Stimulated activated CD4-positive, alpha-beta T cell treated with anti-CD3 and anti-CD28 coated beads, TNF-alpha, amount 100 ng/mL, for 24 hours (primary cell): ENCODE measurements around the gene SP3.

Source experiments
- DNase-seq, 3 experiments: peaks; one replicate each; pipeline ENCODE4 v3.0.0-alpha.2; 2020; ENCODE audit warnings: low read depth in 3 of 3

The SP3 gene

DNA sequence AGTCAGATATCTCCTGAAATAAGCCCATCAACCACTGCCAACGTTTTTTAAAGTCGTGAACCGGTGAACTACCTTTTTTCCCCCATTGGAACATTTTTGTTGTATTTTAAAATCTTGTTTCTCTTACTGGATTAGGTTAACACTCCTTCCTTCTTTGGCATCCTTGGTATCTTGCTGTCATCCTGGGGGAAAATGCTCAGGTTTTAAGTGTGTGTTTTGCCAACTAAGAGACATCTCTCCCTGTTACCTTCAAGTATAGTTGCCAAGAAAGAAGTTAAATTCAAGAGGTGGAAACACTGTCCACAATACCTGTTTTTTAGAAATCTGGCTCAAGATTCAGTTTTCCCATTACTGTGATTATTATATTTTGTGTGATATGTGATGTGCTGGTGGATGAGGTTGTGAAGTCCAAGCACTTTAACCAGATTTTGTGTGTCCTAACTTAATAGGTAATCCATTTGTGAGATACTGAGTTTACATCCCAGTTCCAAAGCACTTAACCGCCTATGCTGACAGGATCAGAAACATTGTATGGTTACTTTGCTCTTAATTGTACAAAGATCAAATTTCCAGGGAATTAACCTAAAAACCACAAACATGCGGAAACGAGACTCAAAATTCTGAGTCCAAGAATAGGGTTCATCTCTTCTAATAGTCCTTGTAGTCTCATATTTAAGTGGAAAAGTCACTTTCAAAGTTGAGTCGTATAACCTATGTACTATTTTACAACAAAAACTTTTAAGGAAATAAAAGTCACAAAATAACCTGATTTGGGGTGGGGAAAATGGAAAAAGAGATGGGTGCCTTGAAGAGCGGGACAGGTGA is 1.3 kb upstream of the SP3 start:
- DNase-seq: no peak

DNA sequence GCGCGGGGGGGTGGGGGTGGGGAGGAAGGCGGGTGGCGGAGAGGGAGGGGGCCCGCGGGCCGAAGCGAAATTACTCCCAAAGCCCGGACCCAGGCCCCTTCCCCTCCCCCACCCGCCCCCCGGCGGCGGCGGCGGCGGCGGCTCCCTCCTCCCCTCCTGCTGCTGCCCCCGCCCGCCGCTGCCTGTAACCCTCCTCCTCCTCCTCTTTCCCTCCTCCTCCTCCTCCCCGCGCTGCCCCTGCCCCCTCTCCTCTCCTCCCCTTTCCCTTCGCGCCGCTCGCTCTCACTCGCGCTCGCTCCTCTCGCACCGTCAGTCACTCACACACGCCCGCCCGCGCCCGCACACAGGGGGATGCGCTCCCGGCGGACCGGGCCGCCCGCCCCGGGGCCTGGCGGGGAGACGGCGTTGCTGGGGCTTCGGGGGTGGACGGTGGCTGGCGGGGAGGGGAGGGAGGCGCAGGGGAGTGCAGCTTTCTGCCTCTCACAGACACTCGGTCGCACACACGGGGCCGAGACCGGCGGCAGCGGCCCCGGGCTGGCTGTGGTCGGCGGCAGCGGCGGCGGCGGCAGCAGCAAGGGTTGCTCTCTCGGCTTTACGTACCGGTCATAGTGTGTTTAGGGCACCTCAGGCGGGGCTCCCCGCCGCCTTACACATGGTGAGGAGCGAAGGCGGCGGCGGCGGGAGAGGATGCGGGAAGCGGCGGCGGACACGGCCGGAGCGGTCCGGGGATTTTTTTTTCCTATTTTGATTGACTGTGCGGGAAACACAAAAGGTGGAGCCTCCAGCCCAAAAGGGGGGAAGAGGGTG is 405 bp downstream of the SP3 start:
- peak; percentile 58 to 84 (median 76) for DNase-seq

DNA sequence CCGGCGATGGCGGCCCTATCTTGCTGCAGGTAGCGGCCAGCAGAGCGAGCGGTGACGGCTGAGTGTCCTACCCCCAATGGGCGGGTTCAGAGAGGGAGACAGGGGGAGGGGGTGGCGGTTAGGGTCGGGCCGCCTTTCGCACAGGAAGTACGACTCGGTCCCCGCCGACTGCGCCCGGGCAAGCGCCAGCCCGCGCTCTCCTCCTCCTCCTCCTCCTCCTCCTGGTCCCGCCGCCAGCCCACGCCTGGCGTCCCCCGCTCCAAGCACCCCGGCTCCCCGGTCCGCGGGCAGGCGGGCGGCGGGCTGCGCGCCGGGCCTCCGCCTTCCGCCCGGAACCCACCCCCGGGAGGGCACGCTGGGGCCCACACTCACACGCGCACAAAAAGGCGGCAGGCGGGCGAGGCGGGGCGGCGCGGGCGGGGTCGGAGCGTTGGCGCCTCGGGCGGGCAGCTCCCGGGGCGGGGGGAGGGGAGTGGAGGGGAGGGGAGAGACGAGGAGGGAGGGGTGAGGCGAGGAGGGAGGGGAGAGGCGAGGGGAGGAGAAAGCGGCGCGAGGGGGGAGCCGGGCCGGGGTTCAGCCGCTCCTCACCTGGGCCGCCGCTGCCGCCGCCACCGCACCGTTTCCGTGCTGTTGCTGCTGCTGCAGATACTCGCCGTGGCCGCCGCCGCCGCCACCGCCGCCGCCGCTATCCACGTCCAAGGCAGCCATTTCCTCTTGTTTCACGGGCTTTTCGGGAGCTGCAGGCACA is 1.2 kb downstream of the SP3 start:
- peak; percentile 78 to 91 (median 88) for DNase-seq

DNA sequence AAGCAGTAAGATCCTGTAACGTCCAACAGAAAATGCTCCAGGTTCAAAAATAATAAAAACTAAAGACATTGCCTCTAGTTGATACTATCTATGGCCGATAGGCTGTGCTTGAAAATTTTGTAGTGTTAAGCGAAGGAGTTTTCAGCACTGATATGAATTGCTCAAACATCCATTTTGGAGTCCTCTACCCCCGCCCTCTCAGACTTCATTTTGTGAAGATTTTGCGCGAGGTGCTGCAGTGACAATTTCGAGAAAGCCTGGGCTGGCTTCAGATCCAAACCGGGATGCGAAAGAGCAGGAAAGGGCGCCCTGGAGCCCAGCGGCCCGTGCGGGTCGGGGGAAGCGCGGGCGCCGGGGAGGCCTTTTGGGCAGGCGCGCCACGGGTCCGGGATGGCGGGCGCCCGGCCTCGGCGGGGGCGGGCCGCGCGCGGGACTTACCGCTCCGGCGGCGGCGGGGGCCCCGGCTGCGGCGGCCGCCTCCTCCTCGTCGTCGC is 1.8 kb downstream of the SP3 start:
- DNase-seq: peak in 2 of 3 experiments; percentile 33 to 43

DNA sequence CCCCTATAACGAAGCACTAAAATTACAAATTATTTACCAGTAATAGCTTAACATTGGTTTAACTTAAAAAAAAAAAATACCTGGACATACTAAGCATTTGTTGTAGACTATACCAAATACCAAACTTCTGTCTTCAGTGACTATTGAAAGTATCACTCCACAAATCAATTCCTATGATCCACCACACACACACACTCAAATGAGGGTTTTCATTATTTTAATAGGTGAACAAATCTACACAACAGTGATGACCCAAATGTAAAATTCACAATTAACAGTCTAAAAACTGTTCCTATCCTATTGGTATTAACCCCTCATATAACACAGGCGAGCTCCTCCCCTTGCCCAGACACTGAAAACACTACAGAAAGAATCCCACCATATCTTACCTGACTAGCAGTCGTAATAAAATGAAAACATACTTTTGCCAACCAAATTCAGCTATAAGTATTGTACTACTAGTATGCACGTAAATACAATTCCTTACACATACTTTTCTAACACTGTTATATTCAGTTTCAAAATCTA is 2.5 kb downstream of the SP3 start:
- DNase-seq: no peak

DNA sequence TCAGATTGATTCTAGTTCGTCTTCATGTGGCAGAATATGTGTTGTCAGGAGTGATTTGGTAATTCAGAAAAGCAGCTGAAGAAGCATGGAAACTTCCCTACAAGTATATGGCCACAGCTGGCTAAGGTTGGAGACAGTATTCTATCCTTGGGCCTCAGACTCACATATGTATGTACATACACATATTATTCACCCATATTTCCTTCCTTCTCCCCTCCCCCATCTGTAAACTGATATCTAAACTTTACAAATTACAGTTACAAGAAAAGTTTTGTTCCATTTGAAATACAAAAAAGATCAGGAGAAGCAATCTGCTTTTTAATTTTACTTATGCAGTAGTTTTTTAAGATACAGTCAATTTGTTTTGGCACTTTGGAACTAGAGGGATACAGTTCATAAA is 3.1 kb downstream of the SP3 start:
- no peak for DNase-seq

DNA sequence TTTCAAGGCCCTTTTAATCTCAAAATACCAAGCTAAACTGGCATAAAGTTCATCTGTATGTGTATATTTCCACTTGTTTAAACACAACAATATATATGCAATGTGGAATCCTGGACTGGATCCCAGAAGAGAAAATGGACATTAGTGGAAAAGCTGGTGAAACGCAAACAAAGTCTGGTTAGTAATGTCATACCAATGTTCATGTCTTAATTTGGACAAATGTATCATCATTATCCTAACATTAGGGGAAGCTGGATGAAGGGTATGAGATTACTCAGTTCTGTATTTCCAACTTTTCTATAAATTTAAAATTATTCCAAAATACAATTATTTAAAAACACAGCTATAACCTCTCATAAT is 3.8 kb downstream of the SP3 start:
- DNase-seq: no peak

DNA sequence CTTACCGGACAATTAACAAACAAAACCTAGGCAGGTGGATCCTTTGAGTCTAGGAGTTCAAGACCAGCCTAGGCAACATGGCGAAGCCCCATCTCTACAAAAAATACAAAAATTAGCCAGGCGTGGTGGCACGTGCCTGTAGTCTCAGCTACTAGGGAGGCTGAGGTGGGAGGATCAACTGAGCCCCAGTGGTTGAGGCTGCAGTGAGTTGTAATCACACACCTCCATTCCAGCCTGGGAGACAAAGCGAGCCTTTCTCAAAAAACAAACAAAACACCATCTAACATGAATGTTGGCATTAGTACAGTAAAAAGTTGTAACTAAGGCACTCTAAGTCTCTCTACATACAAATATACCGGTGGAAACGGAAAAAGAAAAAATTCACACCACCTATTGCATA is 5.3 kb downstream of the SP3 start:
- DNase-seq: no peak

DNA sequence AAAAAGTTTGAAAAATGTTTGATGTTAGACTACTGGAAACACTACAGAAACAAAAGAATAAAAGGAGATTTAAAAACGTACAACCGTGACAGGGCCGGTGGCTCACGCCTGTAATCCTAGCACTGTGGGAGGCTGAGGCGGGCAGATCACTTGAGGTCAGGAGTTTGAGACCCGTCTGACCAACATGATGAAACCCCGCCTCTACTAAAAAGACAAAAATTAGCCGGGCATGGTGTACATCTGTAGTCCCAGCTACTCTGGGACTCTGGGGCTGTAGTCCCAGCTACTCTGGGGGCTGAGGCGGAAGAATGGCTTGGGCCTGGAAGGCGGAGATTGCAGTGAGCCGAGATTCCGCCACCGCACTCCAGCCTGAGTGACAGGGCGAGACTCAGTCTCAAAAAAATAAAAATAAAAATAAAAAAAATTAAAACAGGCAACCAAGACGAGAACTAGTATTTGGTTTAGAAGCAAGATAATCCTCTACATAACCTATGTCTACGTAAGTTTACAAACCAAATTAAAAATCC is 5.8 kb downstream of the SP3 start:
- DNase-seq: no peak

DNA sequence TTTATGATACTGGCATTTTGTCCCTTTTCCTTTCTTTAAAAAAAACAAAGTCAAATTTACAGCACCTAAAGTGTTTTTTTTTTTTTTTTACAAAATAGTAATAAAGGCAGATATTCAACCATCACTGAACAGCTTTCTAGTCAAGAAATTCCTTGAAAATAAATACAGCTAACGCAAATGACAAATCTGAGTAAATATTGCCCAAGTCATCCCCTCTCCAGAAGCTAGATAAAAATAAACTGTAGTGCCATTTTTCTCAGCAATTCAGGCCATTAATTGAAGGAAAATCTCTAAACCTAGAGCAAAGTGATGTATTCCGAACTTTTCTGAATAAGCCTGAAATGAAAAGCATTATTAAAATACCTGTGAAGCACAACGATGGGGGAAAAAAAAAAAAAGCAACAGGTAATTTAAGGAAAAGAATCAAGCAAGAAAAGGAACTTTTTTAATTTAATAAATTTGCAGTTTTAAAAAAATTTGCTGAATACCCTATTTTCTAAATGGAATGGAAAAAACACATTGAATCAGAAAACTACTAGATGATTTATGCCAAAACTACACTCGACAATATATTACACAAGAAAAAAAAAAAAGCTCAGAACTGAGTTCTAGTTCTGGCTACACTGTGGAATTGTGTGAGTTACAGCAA is 6.9 kb downstream of the SP3 start:
- no peak for DNase-seq

DNA sequence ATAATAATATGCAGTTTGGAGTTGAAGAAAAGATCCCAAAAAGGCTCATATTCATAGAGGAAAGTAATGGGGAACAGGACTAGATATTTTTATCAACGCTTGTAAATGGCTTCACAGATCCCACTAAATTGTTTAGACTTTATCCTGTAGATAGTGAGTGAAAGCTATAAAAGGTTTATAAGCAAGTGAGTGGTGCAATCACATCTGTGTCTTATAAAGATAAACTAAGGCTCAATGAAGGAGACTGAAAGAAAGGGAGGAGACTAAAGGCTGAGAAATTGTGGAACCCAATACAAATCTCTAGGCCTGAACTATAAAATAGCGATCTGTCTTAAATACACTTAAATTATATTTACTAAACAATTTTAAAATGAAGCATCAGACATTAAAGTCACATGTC is 7.7 kb downstream of the SP3 start:
- DNase-seq: no peak

DNA sequence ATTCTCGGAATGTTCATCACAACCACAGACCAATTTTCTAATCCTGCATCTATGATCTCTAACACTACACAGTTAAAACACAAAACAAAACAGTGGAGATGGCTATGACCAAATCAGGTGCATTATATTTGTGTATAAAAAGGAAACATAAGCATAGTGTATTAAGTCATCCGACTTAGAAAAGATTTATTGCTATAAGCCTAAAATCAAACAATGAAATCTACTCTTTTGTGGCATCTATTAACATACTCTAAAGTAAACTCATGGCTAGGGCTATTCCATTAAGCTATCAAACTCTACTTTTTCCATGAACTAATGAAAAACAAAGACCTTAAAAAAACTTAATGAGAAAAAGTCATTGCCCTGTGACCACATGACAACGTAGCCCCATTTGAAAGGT is 8.7 kb downstream of the SP3 start:
- DNase-seq: no peak

DNA sequence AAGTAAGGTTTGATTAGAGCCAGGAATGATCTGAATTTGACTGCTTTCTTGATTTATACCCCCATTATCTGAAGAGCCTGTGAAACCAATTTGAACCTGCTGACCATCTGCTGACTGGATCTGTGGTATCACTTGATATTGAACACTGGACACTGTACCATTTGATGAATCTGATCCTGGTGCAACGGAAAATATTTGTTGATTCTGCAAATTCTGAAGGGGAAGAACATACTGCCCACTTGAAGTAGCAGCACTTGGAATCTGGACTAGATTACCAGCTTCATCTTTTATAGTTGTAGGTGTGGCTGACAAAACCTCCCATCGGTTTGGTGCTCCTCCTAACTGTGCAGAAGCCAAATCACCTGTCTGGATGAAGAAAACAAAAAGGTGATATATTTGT is 9.3 kb downstream of the SP3 start:
- no peak for DNase-seq

DNA sequence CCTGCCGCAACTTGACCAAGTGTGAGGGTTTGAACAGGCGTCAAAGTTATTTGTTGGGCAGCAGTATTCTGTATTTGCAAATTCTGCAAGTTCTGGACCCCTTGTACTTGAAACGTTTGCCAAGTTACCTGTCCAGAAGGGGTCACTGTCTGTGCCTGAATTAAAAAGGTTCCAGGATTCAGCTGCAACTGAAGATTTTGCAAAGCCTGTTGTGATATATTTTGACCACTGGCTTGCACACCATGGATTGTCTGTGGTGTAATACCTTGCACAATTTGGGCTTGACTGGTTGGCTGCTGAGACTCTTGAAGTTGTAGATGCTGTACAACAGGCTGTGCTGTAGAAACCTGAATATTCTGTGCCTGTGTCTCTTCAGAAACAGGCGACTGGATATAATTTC is 10.2 kb downstream of the SP3 start:
- DNase-seq: no peak

DNA sequence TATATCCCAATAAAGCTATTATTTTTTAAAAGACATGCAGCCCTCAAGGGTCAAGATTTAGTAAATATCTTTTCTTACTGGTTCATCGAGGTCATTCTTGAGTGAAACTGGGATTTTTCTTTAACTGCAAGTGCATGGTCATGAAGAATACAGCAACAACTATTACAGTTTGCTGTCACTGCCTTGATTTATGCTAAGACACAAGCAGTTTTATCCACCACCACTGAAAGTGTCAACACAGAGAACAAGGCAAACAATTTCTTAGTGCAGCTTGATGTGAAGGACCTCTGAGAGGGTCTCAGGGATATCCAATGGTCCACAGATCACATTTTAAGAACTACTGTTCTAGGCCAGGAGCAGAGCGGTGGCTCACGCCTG is 12.1 kb downstream of the SP3 start:
- no peak for DNase-seq

DNA sequence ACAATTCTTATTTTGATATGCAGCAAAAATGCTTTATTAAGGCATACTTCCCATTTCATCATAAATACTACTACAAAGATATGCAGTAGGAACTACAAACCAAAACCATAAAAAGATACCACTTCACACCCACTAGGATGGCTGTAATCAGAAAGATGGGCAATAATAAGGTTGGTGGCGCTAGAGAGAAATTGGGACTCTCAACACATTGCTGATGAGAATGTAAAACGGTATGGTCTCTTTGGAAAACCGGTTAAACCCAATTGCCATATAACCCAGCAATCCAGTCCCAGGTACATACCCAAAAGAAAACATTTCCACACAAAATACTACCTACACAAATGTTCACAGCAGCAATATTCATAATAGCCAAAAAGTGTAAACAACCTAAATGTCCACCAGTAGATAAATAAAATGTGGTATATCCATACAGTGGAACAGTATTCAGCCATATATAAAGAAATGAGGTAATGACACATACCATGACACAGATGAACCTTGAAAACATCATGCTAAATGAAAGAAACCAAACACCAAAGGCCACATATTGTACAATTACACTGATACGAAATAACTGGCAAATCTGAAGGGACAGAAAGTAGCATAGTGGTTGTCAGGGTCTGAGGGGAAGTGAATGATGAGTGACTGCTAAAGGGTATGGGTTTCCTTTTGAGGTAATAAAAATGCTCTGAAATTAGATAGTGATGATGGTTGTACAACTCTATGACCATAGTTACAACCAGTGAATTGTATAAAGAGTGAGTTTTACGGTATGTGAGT is 12.7 kb downstream of the SP3 start:
- no peak for DNase-seq

DNA sequence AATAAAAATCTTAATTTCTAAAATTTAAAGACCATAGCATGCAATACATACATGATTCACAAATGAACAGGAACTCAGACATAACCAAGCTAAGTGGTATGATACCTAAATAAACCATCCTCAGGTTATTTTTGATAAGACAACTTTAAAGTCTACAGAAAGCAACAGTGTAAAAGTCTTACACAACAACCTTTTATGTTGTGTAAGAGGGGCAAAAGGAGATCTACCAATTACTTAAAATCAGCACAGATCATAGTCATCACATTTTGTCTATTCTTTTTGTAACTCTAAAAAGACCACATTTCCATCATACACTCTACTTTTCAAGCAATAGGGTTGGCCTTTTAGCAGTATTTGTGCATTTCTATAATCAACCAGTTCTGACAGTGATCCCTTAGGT is 16.3 kb downstream of the SP3 start:
- DNase-seq: no peak

DNA sequence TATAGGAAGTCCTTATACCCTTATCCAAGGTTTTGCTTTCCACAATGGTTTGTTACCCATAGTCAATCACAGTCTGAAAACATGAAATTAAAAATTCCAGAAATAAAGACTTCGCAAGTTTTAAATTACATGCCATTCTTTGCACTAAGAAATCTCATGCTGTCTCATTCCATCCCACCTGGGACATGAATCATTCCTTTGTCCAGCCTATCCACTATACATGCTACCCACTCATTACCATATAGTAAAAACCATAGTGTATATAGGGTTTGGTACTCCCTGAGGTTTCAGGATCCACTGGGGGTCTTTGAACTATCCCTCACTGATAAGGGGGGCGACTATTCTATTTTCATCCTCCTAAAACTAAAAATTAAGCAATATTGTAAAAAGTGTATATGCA is 17.0 kb downstream of the SP3 start:
- no peak for DNase-seq

DNA sequence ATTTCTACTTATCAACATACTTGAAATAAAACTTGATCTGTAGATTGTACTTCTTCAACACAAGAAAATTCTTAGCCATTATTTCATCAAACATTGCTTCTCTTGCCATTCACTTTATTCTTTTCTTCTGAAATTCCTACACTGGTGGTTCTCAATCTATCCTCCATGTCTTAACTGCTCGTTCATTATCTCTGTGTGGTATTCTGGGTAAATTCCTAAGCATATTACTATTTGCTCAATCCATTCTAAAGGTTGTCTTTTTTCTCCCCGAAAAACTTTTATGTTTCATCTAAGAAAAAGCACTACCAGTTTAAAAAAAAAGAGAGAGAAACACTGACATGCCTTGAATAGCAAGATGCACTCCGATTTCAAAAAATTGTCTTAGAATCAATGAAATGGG is 18.0 kb downstream of the SP3 start:
- DNase-seq: no peak

DNA sequence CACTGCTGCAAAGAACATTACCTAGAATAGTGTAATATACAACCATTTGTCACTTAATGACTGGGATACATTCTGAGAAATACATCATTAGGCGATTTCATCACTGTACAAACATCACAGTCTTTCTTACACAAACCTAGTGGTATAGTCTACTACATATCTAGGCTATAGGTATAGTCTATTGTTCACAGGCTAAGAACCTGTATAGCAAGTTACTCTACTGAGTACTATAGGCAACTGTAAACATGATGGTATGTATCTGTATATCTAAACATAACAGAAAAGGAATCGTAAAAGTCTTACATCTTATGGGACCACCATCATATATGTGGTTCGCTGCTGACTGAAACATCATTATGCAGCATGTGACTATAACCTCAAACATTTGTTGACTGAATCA is 21.4 kb downstream of the SP3 start:
- DNase-seq: no peak
